ENCODE data around the gene RTL9. TPM values are rescaled to one million over a fixed set of nuclear protein-coding genes. Genes with fewer than 3 reads are reported as not detected.

The RTL9 gene
- total RNA-seq, 1 donor from 2014 or later = 0.15 TPM

DNA sequence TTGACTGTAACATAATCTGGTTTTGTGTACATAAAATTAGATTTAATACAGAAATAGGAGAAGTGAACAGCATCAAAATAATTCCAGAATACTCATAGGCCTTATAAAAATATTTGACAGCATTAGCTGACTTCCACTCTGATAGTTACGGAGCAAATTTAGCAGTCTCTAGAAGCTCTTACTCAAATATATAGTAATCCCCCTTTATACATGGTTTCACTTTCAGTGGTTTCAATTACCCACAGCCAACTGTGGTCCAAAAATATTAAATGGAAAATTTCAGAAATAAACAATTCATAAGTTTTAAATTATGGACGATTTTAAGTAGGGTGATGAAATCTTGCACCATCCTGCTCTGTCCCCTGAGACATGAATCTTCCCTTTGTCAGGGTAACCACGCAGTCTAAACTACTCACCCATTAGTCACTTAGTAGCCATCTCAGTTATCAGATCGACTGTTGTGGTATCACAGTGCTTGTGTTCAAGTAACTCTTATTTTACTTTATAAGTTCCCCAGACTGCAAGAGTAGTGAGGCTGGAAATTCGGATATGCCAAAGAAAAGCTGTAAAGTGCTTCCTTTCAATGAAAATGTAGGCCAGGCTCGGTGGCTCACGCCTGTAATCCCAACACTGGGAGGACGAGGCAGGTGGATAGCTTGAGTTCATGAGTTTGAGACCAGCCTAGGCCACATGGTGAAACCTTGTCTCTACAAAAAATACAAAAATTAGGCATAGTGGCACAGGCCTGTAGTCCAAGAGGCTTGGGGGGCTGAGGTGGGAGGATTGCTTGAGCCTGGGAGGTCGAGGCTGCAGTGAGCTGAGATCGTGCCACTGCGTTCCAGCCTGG lies 17.2 kb upstream of the RTL9 start:
- DNase-seq (ENCODE audit: low read depth) = peak; percentile 60

DNA sequence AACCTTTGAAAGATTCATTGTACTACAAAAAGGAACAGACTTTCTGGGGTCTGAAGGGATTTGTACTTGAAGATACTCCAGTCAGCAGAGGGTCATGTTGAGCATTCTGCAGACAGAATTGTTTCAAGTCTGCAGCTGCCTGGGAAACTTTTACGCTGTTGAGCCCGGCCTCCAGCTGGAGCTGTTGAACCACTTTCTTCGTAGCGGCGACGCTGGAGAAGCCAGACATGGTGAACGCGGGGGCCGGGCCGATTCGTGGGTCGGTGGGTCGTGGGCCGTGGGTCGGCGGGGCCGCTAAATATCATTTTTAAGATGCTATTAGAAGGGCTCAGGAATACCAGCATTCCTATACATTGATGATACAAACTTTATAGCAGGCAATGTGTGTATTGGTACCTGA lies 12.0 kb upstream of the RTL9 start:
- DNase-seq (ENCODE audit: low read depth) = no peak

DNA sequence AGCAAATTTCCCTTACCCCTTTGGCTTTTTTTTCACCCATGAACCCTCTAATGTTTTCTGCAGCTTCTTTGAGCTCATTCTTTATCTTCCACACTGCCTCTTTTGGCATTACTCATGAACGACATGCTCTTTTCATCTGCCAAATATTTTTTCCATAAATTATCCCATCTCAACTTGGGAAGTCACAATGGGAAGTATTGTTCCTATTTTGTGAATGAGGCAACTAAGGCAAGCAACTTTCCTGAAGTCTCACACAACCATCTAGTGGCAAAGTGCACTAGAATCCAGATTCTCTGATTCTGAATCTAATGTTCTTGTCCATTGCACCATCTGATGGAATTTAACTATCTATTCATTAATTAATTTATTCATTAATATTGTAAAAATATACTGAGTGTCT lies 625 bp downstream of the RTL9 start:
- DNase-seq (ENCODE audit: low read depth) = no peak

DNA sequence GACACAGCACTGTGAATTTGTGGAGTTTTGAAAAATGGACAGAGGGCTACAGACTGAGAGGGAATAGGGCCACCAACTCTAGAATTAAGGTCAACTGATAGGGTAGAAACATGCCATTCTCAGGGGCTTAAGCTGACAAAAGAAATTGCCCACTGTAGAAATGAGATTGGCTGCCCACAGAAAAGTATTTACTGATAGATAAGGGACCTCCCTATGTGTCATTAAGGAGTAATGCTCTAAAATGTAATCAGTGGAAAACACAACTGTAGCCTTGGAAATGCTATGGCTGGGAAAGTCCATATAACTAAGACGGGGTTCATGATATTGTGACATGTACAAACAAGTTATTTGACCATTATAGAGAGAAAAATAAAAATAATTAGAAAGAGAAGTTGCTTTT lies 4.6 kb downstream of the RTL9 start:
- DNase-seq (ENCODE audit: low read depth) = no peak

- DNase-seq (ENCODE audit: low read depth) = no peak
Observed at GRCh38 chrX:110373310-110373709, 14.7 kb downstream of the RTL9 start.

DNA sequence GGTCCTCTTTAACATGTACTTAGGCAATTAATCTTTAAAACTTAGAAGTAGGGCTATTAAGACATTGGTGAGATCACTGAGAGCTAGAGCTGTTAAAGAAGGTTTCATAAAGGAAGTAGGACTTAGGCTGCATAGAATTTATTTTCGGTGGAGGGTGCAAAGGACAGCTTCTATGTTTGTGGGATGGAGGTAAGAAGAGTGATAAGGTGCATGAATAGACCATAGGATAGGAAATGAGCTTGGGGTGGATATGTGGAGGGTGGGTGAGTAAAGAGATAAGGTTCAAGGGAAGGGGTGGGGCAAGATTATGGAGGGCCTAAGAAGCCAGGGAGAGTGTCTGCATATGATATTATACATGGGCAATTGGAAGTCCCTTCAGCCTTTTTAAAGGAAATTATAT lies 15.9 kb downstream of the RTL9 start:
- no peak for DNase-seq (ENCODE audit: low read depth)

DNA sequence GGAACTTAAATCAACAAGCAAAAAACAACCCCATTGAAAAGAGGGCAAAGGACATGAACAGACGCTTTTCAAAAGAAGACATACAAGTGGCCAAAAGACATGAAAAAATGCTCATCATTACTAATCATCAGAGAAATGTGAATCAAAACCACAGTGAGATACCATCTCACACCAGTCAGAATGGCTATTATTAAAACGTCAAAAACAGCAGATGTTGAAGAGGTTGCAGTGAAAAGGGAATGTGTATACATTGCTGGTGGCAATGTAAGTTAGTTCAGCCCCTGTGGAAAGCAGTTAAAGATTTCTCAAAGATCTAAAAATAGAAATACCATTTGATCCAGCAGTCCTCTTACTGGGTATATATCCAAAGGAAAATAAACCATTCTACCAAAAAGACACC lies 22.6 kb downstream of the RTL9 start:
- DNase-seq (ENCODE audit: low read depth) = no peak

- DNase-seq (ENCODE audit: low read depth) = peak; percentile 47
Observed at GRCh38 chrX:110383414-110383813, 24.8 kb downstream of the RTL9 start.

- DNase-seq (ENCODE audit: low read depth) = peak; percentile 63
Observed at GRCh38 chrX:110384490-110384889, 25.8 kb downstream of the RTL9 start.

GRCh38 chrX:110389570-110389969 lies 30.9 kb downstream of the RTL9 start:
- DNase-seq (ENCODE audit: low read depth) = no peak

- no peak for DNase-seq (ENCODE audit: low read depth)
Observed at GRCh38 chrX:110391086-110391485, 32.4 kb downstream of the RTL9 start.

DNA sequence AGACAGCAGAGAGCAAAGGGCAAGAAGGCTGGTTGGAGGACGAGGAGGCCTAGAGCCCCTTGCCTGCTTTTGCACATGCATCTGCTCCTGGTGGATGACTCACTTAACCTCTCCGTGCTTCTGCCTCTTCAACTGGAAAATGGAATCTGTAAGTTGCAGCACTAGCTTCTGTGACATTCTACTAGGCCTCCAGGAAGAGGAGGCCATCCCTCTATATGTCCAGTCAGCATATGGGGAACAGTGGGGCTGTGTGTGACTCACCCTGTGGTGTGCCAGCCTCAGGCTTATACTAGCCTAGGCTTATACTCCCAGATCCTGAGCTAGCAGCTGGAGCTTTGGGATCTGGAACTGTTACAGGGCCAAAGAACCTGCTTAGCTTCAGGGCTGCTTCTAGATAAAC lies 36.0 kb downstream of the RTL9 start:
- peak; percentile 79 for DNase-seq (ENCODE audit: low read depth)

DNA sequence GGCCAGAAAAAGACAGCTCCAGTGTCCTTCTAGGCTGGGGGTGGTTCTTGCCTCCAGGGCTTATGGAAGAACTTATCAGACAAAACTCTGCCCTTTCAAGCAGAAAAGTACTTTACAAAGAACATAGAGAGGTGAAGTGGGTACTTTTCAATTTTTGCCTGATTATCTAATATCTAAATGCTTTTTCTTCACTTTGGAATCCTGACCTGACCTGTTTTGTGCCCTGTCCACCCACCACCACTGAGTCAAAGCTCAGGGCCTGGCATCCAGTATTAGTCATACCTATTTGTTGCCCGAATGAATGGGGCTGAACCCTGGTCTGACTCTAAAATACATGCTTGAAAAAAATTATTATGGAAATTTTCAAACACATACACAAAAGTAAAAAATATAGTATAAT lies 37.2 kb downstream of the RTL9 start:
- no peak for DNase-seq (ENCODE audit: low read depth)

- DNase-seq (ENCODE audit: low read depth) = no peak
Observed at GRCh38 chrX:110396735-110397134, 38.1 kb downstream of the RTL9 start.

DNA sequence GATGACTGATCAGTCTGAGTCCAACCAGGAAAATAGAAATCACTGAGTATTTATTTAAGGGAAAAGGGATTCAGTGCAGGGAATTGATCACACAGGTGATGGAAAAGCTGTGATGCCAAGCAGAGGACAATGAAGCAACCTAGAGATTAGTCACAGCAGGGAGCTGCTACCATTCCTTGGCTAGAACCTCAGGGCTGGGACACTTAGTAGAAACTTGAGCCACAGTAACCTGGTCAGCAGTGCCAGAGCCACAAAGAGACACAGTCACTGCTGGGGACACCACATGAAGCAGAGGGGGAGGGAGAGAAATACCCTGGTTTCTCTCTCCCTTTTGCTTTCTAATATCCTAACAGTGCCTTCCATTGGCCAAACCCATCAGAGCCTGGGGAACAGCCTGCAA lies 38.7 kb downstream of the RTL9 start:
- no peak for DNase-seq (ENCODE audit: low read depth)

DNA sequence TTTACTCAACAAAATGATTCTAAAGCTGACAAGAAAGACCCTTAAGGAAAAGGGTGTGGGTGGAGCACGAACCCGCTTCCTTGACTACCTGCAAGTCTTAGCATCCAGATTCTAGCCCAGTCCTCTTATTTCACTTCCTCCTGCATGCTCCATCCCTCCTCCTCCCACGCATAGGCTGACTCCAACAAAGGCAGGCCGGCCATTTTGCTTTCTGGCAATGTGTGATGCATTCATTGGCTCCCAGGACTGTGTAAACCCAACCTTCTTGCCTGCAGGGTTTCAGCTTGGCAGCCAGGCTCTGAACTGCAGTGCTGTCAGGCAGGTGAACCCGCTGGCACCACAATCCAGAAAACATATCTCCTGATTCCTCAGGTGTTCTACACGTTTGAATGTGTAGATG lies 39.3 kb downstream of the RTL9 start:
- DNase-seq (ENCODE audit: low read depth) = no peak

DNA sequence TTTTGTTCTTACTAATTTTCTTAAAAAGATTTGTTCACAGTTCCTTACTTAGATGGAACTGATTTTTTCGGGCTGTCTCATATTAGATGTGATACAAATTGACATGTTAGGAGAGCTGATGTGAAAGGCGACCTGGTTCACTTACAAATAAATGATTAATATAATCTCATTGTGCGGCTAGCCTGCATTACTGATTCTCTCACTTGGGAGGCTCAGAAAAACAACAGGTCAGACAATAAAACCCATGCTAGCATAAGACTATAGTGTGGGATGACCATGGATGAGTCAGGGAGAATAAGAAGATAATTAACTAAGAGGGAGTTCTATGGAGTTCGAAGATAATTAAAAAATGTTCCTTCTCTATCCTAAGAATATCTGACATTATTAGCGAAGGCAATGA lies 40.8 kb downstream of the RTL9 start:
- peak; percentile 84 for DNase-seq (ENCODE audit: low read depth)

GRCh38 chrX:110399966-110400365 lies 41.3 kb downstream of the RTL9 start:
- no peak for DNase-seq (ENCODE audit: low read depth)

GRCh38 chrX:110401135-110401534 lies 42.5 kb downstream of the RTL9 start:
- no peak for DNase-seq (ENCODE audit: low read depth)

GRCh38 chrX:110402091-110402849 lies 43.6 kb downstream of the RTL9 start:
- peak; percentile 62 for DNase-seq (ENCODE audit: low read depth)

DNA sequence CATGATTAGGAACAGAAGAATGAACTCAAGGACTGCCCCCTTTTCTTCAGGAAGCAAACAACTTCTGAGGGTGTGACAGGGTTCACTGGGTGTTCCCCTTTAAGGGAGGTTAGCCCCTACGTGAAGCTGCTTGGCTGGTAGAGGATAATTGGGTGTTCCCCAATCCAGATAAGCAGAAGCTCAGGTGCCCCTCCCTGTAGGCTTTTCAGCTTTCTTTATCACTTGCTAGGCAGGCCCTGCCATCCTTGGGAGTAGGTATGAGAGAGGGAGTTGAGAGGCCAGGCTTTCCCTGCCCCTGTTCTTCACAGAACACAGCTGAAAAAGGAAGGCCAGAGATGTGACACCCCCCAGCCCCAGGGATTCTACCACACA lies 44.2 kb downstream of the RTL9 start:
- DNase-seq (ENCODE audit: low read depth) = no peak

- DNase-seq (ENCODE audit: low read depth) = no peak
Observed at GRCh38 chrX:110403441-110404238, 45.0 kb downstream of the RTL9 start.

DNA sequence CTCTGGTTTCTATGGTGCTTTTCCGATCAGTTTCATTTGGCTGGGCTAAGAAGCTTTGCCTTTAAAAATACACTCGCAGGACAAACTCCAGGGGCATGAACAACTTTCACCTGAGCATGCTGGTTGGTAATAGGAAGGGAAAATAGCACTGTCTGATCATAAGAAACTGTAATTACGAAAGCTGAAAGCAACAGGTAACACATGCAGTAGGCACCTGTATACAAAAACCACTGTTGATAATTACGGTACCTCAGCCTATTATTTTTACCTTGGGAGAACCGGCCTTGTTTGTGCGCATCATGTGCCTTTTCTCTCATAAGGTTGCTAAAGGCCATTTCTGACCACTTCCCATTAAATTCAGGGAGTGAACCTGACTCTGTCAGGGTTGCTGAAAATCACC lies 45.7 kb downstream of the RTL9 start:
- no peak for DNase-seq (ENCODE audit: low read depth)
